GM18868 (cell line): ENCODE data around the gene DCTN4.
"Not testable (repeated sequence)": the region's sequence is repeated elsewhere in the genome, so short reads cannot be mapped to it uniquely, and the experiment has no call there.

Experiments
- ATAC-seq: cut with Tn5 transposase; IDR thresholded peaks from one replicate; pipeline ENCODE4 v1.9.1; 2021; ENCODE audit warnings: mild to moderate bottlenecking, moderate library complexity; ENCODE audit not compliant: unreplicated experiment

DCTN4 gene

GRCh38 chr5:150778517-150779396 is 19.9 kb upstream of the DCTN4 start, which contains the start of gene SMIM3:
TSS of gene SMIM3 (plus strand) at chr5:150778757. CDS start at chr5:150795441, 16,684 bp downstream.
- ATAC-seq: peak; percentile 26

GRCh38 chr5:150778088-150778516 is 19.3 kb upstream of the DCTN4 start:
- ATAC-seq: no peak

GRCh38 chr5:150777685-150778084 is 18.9 kb upstream of the DCTN4 start:
- ATAC-seq: no peak

GRCh38 chr5:150774145-150774544 is 15.3 kb upstream of the DCTN4 start:
- ATAC-seq: no peak

- ATAC-seq: no peak
These were observed 12.4 kb upstream of the DCTN4 start for GRCh38 chr5:150771034-150771795.

- ATAC-seq: no peak
These were observed 7.4 kb upstream of the DCTN4 start for GRCh38 chr5:150766251-150766650.

- no peak for ATAC-seq
These were observed 7.0 kb upstream of the DCTN4 start for GRCh38 chr5:150765799-150766169.

- ATAC-seq: no peak
These were observed 6.4 kb upstream of the DCTN4 start for GRCh38 chr5:150765011-150765798.

- no peak for ATAC-seq
These were observed 5.7 kb upstream of the DCTN4 start for GRCh38 chr5:150764530-150764929.

- no peak for ATAC-seq
These were observed 4.4 kb upstream of the DCTN4 start for GRCh38 chr5:150763023-150763769.

- ATAC-seq: no peak
These were observed 3.4 kb upstream of the DCTN4 start for GRCh38 chr5:150762211-150762610.

GRCh38 chr5:150759334-150759583 is 442 bp upstream of the DCTN4 start:
- ATAC-seq: no peak

GRCh38 chr5:150758203-150758530 is 650 bp downstream of the DCTN4 start:
- ATAC-seq: peak; percentile 25

- no peak for ATAC-seq
These were observed 1.6 kb downstream of the DCTN4 start for GRCh38 chr5:150757087-150757649.

- no peak for ATAC-seq
These were observed 5.0 kb downstream of the DCTN4 start for GRCh38 chr5:150753863-150754262.

- ATAC-seq: no peak
These were observed 5.4 kb downstream of the DCTN4 start for GRCh38 chr5:150753463-150753862.

GRCh38 chr5:150751096-150751891 is 7.5 kb downstream of the DCTN4 start:
- peak; percentile 58 for ATAC-seq

GRCh38 chr5:150750469-150750868 is 8.3 kb downstream of the DCTN4 start:
- no peak for ATAC-seq

- ATAC-seq: not testable (repeated sequence)
These were observed 15.7 kb downstream of the DCTN4 start for GRCh38 chr5:150743142-150743488.
